ENCODE data around the gene CFAP70.

The CFAP70 gene

DNA sequence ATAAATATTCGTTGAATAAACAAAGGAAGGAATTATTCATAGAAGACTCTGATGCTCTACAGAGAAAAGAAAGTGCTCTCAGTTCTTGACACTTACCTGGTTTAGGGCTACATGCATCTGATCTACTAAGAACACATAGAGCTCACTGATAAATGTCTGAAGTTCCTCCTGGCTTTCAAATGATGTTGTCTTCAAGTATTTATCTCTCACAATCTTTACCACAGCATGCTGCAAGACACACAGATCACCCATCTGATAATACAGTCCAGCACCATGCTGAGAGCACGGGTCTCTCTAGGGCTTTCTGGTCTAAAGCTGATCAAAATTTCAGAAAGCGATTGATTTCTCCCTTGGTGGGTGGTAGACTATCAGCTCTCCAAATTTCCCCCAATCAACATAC is 61.7 kb downstream of the CFAP70 start:
- Histone ChIP-seq H3K27me3 (ENCODE audit: insufficient read depth, poor library complexity, severe bottlenecking) (no peaks in the 10 kb centered on the region), H3K4me3 (replicated peaks; ENCODE audit: insufficient read depth, low read length) (no peak overlapping the region), H3K27ac (replicated peaks) (no peak overlapping the region)
- DNase-seq (ENCODE audit: low read depth in 1 of 2, low spot score in 1 of 2) = no peak
- TF ChIP-seq SPI1 (IDR thresholded peaks at IDR 0.05; ENCODE audit: borderline replicate concordance, low read depth) = no peak
- no peak for TF ChIP-seq POLR2AphosphoS5 (IDR thresholded peaks at IDR 0.05; ENCODE audit: low read depth)
- TF ChIP-seq, protein P1, sequence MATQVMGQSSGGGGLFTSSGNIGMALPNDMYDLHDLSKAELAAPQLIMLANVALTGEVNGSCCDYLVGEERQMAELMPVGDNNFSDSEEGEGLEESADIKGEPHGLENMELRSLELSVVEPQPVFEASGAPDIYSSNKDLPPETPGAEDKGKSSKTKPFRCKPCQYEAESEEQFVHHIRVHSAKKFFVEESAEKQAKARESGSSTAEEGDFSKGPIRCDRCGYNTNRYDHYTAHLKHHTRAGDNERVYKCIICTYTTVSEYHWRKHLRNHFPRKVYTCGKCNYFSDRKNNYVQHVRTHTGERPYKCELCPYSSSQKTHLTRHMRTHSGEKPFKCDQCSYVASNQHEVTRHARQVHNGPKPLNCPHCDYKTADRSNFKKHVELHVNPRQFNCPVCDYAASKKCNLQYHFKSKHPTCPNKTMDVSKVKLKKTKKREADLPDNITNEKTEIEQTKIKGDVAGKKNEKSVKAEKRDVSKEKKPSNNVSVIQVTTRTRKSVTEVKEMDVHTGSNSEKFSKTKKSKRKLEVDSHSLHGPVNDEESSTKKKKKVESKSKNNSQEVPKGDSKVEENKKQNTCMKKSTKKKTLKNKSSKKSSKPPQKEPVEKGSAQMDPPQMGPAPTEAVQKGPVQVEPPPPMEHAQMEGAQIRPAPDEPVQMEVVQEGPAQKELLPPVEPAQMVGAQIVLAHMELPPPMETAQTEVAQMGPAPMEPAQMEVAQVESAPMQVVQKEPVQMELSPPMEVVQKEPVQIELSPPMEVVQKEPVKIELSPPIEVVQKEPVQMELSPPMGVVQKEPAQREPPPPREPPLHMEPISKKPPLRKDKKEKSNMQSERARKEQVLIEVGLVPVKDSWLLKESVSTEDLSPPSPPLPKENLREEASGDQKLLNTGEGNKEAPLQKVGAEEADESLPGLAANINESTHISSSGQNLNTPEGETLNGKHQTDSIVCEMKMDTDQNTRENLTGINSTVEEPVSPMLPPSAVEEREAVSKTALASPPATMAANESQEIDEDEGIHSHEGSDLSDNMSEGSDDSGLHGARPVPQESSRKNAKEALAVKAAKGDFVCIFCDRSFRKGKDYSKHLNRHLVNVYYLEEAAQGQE (IDR thresholded peaks at IDR 0.05; ENCODE audit: insufficient replicate concordance, low read depth) = no peak
- TF ChIP-seq CTCF (IDR thresholded peaks at IDR 0.05; ENCODE audit: insufficient read depth, low read length) = no peak
- TF ChIP-seq GABPA (IDR thresholded peaks at IDR 0.05; ENCODE audit: low read depth) = no peak

- TF ChIP-seq, protein P1 (IDR thresholded peaks at IDR 0.05; ENCODE audit: insufficient replicate concordance, low read depth) = no peak
- TF ChIP-seq POLR2AphosphoS5 (IDR thresholded peaks at IDR 0.05; ENCODE audit: low read depth) (no peak), CTCF (IDR thresholded peaks at IDR 0.05; ENCODE audit: insufficient read depth, low read length) (no peak), GABPA (IDR thresholded peaks at IDR 0.05; ENCODE audit: low read depth) (no peak), SPI1 (IDR thresholded peaks at IDR 0.05; ENCODE audit: borderline replicate concordance, low read depth) (no peak)
- H3K4me3 ChIP-seq (replicated peaks; ENCODE audit: insufficient read depth, low read length) = no peak overlapping the region
- H3K27ac ChIP-seq (replicated peaks) = no peak overlapping the region
- DNase-seq (ENCODE audit: low read depth in 1 of 2, low spot score in 1 of 2) = no peak
- H3K27me3 ChIP-seq (ENCODE audit: insufficient read depth, poor library complexity, severe bottlenecking) = no peaks in the 10 kb centered on the region
These were observed 65.2 kb downstream of the CFAP70 start for GRCh38 chr10:73293461-73293860.

DNA sequence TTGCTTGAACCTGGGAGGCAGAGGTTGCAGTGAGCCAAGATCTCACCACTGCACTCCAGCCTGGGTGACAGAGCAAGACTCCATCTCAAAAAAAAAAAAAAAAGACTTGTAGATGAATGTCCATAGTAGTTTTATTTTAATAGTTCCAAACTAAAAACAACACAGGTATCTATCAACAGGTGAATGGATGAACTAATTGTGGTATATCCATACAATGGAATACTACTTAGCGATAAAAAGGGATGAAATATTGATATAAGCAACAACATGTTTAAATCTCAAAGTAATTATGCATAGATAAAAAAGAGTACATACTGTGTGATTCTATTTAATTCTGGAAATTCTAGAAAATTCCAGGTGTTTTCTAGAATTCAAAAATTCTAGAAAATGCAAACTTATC is 68.7 kb downstream of the CFAP70 start:
- Histone ChIP-seq H3K27ac (replicated peaks) (no peak overlapping the region), H3K4me3 (replicated peaks; ENCODE audit: insufficient read depth, low read length) (no peak overlapping the region), H3K27me3 (ENCODE audit: insufficient read depth, poor library complexity, severe bottlenecking) (no peaks in the 10 kb centered on the region)
- TF ChIP-seq GABPA (IDR thresholded peaks at IDR 0.05; ENCODE audit: low read depth) = no peak
- TF ChIP-seq CTCF (IDR thresholded peaks at IDR 0.05; ENCODE audit: insufficient read depth, low read length) = no peak
- no peak for TF ChIP-seq SPI1 (IDR thresholded peaks at IDR 0.05; ENCODE audit: borderline replicate concordance, low read depth)
- TF ChIP-seq, protein P1 (IDR thresholded peaks at IDR 0.05; ENCODE audit: insufficient replicate concordance, low read depth) = no peak
- no peak for TF ChIP-seq POLR2AphosphoS5 (IDR thresholded peaks at IDR 0.05; ENCODE audit: low read depth)
- DNase-seq (ENCODE audit: low read depth in 1 of 2, low spot score in 1 of 2) = no peak
